Activated CD8-positive, alpha-beta memory T cell treated with anti-CD3 and anti-CD28 coated beads, Interleukin-2, amount 50 U/mL, for 1 hour (primary cell): ENCODE measurements around the gene PALLD.

ENCODE experiments used
- DNase-seq: peaks from one replicate; pipeline ENCODE4 v3.0.0-alpha.2; 2020; ENCODE audit errors: extremely low read depth

Gene PALLD

DNA sequence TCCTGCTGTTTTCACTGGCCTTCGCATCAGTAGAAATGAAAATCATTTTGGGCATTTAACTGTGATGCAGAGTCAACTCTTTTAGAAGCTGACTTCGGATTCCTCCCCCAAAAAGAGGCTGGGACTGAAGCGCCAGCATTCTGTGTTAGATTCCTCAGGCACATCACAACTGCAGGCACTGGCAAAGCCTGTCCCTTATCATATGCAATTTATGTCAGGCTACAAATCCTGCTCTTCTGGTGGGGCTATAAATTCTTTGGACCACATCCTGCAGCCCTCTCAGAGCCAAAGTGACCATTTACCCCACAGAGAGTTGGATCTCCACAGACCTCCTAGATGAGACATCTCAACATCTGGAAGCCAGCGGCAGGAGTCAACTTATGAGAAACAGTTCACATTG, 374.8 kb downstream of the PALLD start:
- no peak for DNase-seq

DNA sequence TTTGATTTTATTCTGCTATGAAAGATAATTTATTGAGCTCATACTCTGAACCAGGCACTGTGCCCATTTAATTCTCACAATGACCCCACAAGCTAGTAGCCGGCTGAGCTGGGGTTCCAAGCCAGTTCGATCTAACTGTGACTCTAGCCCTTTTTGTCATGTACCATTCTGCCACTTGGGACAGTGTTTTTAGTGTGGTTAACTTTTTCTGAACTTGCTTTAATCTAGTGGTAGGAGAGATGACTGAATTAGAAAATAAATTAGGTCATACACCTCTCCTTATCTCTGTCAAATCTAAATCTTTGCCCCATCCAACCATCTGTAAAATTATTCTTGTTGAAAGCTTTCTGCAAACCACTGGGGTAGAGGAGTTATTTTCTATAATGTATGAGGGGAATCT, 377.2 kb downstream of the PALLD start:
- no peak for DNase-seq

DNA sequence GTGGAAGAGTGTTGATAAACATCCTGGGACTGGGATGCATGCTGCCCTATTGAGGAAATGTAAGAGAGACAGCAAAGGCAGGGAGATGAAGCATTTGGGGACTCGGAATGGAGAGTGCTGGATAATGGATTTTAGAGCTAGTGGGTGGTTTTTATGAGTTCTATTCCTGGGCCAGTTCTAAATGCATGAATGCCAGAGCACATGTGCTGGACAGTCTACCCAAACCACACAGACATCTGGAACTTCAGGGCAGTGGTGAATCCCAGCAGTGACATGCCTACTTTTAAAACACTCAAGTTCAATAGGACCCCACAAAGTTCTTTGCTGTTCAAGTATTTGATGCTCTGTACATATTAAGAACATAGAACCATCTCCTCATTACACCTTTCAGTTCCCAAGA, 379.3 kb downstream of the PALLD start:
- DNase-seq, result no peak

DNA sequence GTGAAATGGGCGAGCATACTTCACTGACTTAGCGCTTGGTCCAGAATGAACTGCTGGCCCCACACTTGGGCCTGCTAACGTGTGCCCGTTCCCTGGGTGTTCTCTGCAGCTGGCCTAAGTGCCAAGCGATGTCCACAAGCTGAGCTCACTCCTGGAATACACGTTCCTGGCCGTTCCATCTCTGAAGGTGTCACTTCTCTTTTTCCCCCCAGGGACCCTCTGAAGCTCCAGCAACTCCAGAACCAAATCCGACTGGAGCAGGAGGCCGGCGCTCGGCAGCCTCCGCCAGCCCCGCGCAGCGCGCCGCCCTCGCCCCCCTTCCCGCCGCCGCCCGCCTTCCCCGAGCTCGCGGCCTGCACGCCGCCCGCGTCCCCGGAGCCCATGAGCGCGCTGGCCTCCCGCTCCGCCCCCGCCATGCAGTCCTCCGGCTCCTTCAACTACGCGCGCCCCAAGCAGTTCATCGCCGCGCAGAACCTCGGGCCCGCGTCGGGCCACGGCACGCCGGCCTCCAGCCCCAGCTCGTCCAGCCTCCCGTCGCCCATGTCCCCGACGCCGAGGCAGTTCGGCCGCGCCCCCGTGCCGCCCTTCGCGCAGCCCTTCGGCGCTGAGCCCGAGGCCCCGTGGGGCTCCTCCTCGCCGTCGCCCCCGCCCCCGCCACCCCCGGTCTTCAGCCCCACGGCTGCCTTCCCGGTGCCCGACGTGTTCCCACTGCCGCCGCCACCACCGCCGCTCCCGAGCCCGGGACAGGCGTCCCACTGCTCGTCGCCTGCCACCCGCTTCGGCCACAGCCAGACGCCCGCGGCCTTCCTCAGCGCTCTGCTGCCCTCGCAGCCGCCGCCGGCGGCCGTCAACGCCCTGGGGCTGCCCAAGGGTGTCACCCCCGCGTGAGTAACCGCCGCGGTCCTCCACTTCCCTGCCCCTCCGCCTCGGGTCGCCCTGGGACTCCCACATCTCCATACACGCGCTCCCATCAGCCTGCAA, 380.9 kb downstream of the PALLD start:
- DNase-seq, result no peak

DNA sequence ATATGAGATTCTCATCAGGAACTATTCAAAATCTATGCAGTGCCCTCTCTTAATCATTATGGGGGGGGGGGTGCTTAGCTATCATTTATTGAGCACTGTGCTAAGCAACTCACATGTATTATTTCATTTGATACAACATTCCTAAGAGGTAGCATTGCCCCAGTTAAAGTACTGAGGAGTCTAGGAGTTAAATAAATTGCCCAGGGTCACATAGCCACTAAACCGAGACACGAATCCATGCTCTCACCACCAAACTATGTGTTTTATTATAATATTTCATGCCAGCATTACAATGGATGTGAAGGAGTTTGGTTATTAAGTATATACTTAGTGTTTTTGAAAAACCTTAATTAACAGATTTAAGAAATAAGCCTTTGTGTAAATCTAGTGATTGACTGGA, 381.8 kb downstream of the PALLD start:
- no peak for DNase-seq

DNA sequence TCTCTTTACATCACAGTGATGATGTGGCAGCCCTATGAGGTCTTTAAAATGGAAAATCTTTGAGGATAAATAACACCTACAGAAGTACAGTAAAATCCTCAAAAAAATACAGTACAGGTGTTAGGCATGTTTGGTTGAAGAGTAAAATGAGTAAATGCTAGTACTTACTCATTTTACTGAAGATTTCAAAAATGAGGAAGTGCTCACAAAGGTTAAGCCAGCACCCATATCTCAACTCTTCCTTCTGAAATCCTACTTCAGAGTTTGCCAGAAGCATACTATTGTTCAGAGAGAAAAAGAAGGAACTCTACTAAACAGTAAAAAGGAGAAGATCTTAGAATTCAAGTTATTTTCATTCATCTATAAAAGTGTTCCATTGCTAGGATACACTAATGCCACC, 382.3 kb downstream of the PALLD start:
- DNase-seq, result no peak

DNA sequence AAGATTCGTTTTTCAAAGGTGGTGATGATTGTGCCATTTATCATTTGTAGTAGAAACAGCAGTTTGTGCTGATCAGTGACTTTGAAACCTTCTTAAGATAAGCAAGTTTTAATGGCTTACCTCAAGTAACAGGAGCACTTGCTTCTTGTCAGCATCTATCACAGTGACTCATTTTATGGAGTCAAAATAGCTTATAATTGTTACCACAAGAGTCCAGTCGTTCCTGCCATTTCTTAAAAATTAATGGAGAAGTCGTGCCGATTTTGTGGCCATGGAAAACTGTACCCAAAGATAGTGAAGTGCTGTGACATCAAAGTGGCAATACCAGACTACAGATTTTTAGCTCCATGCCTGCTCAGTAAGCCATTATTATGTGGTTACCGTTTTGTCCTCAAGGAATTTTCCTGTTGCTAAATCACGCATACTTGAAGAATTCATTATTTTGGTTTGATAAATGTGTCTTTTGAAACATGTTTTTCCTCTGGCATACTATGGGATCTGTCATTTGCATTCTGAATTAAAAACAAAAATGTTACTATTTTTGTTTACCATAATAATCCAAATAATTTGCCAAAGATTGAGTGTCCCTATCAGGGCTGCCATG, 383.3 kb downstream of the PALLD start:
- DNase-seq, result no peak

DNA sequence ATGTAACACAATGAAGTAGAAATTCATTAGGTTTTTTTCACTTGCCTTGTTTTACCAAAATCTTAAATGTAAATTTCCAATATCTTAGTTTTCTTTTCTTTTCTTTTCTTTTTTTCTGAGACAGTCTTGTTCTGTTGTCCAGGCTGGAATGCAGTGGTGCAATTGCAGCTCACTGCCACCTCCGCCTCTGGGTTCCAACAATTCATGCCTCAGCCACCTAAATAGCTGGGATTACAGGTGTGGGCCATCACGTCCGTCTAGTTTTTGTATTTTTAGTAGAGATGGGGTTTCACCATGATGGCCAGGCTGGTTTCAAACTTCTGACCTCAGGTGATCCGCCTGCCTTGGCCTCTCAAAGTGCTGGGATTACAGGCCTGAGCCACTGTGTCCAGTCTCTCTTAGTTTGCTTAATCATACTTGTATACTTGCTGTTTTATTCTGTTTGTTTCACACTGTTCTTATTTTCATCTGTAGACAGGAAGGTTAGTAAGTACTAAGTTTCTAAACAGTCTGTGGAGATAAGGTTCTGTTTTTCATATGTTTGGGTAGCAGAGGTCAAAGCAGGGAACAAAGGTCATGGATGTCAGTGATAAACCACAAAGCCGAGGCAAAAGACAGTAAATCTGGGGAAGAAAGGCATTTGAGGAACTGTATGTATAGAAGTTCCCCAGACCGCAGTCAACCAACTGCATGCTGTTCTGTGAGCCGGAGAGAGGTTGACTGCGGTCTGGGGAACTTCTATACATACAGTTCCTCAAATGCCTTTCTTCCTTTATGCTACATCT, 384.2 kb downstream of the PALLD start:
- no peak for DNase-seq

DNA sequence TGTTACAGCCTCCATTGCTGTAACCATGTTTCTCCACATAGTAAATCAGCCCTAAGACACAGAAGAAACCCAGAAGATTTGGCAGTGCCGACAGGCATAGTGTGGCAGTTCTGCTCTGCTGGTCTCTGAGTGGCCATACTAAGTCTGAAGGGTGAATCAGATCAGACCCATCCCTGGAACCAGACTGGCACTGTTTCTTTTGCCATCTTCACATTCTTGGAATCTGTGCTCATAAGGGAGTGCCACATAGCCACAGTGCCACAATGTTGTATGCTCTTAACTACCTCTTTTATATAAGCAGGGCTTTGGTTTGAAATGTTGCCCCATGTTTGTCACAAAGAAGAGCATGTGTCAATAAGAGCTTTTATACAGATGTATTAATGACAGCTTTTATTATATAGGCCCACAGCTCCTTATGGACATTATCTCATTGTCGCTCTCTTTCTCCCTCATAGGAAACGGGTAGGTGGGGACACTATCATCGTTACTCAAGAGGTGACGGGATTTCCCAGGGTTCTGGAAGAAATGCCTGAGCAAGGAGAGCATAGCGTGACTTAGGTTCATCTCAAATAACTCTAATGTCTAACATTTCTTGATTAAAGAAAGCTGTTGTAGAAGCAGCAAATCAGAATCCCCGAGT, 385.0 kb downstream of the PALLD start:
- DNase-seq, result no peak

DNA sequence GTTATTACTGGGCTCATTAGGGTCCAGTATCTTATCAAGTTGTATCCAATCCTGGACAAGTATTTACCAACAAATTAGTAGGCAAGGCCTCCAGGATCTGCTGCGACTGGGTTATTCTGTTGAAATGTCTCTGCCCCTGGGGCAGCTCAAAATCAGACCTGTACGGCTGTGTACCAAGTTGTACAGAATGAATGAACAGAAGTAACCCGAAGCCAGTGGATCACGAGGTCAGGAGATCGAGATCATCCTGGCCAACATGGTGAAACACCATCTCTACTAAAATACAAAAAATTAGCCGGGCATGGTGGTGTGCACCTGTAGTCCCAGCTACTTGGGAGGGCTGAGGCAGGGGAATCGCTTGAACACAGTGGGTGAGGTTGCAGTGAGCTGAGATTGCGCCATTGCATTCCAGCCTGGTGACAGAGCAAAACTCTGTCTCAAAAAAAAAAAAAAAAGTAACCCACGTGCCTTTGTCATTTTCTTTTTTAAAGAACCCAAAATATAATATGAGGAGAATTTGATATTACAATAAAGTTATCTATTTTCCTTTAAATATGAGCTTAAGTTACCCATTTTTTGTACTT, 385.9 kb downstream of the PALLD start:
- DNase-seq, result no peak

DNA sequence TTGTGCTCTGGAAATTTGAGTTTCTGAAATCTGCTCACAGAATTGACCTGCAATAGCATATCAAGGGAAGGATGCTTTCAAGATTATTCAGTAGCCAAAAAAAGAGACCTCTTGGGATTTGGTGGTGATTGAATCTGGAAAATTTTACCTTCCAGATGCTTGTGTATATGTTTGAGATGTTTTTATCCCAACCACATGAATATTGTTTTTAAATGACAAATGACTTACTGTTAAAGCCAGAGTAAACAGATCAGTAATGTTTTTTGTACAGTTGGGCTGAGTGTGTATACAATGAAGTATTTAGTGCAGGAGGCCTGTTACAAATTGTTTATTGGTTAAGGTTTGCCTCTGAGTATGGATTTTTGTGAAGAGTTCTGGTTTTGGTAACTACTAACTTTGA, 386.7 kb downstream of the PALLD start:
- DNase-seq, result no peak

DNA sequence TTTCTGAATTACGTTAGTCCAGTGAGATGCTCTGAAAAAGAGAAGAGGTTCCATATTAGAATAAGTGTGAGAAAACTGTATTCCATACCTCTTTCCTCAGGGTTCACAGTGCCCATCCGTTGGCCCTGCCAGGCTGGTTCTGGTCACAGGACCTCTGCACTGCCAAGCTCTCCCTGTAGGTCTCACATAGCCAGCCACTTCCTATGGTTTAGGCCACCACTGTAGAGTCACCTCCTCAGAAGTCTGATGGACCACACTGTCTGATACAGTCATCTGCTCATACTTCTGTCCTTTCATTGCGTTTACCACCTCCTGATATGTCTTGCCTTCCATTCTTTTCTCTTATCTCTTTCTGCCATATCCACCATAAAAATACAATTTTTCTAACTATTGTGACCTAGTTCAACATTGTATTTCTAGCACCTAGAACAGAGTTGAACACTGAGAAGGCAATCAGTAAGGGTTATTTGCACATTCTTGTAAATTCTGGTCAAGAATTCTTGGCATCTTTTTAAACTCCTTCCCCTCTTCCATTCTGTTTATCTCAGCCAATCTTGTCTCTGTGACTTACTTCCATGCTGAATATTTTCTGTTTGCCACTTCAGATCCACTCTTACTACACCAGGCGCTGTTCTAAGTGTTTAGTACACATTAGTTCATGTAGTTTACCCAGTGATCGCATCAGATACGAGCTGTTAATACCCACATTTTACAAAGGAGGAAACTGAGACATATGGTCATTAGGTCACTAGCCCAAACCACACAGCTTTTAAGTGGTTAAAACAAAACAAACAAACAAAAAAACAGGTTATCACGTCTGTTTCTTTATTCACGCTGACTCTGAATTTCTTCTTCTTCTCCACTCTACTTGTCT, 387.6 kb downstream of the PALLD start:
- no peak for DNase-seq

DNA sequence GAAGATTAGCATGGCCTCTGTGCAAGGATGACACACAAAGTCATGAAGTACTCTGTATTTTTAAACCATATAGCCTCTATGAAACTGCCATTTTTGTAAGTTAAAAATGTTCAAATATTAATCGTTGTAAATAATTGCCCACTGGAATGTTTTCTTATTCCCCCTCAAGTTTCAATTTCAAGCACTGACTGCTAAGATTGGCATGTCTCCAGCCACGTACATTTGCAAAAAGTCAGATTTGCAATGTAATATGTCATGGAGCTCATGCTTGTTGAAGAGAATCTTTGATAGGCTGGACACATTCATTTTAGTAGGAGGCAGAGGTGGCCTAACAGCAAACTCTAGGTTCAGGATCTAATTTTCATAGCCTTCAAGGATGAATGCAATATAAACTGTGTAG, 388.5 kb downstream of the PALLD start:
- DNase-seq, result no peak

DNA sequence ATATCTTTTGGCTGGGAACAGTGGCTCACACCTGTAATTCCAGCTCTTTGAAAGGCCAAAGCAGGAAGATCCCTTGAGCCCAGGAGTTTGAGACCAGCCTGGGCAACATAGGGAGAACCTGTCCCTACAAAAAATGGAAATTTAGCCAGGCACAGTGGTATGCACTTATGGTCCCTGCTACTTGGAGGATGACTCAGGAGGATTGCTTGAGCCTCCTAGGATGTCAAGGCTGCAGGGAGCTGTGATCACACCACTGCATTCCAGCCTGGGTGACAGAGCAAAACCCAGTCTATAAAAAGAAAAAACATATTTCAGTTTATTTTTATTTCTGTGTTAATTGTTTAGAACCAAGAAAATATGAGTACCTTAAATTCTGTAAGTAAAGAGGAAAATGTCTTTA, 389.5 kb downstream of the PALLD start:
- DNase-seq, result no peak

DNA sequence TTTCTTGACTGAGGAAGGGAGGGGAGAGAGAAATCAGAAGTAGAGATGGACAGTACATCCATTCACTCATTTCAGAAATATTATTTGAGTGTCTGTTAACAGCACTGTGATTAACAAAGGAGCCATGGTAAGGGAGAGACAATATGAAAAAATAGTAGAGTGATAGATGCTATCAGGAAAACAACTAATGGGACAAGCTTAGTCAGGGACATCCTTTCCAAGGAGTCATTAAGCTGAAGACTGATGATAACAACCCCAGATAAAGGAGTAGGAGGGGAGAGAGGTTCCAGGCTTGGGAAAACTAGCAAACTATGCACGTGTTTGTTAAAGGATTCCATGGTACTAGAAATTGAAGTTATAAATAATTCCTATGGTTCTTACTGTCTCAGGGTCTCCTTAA, 391.0 kb downstream of the PALLD start:
- no peak for DNase-seq

DNA sequence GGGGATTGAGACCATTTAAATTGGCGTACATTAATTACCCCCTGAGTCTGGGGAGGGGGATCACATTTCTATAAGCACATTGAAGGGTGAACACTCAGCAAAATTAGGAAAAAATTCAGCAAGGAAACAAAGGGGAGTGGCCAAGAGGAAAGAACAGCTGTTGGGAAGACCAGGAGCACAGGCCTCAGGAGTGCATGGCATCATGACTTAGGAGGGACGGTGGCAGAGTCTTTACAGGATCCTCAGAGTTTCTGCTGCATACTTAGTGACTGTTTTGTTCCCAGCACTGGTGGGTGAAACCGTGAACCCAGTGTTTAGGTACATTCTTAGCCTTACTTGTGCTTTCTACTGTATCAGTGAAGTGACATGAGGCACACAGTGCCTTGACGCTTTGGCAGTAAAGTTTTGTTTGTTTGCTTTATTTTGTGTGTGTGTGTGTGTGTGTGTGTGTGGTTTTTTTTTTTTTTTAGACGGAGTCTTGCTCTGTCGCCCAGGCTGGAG, 391.9 kb downstream of the PALLD start:
- no peak for DNase-seq

DNA sequence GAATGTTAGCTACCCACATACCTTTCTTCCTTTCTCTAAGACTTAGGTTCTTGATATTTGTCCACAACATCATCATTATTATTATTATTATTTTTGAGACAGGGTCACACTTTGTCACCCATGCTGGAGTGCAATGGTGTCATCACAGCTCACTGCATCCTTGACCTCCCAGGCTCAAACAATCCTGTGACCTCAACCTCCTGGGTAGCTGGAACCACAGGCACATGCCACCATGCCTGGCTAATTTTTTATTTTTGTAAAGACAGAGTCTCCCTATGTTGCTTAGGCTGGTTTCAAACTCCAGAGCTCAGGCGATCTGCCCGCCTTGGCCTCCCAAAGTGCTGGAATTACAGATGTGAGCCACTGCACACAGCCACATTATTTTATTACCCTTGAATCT, 394.2 kb downstream of the PALLD start:
- no peak for DNase-seq

DNA sequence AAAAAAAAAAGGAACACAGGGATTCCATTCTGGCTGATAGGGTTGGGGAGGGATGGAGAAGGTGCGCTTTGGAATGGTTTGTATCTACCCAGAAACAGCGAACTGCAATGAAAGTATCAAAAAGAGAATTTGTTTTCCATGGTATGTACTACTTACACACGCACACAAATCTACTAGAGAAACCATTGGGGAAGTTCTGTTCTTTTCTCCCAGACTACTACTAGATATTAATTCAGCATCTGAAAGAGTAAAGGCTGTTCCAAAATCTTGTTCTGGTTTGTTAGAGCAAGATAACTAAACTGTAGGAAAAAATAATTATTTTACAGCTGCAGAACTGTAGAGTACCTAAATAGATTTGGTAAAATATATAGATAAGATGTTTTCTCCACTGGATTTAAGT, 394.8 kb downstream of the PALLD start:
- no peak for DNase-seq

DNA sequence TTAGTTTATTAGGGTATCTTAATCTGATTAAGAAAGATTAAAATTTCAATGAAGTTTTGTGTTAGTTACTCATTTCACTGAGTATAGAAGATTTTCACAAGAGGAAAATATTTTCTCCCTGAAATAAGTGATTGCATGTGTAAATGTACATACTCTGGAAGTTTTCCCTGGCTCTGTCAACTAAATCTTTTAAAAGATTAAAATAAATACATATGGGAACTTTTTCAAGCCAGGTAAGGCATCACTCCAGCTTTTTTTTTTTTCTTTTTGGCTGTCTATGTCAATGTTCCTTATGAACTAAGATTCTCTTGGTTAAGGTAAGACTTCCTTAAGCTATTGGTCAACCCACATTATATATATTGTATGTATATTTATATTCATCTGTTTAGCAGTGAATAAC, 395.6 kb downstream of the PALLD start:
- no peak for DNase-seq

DNA sequence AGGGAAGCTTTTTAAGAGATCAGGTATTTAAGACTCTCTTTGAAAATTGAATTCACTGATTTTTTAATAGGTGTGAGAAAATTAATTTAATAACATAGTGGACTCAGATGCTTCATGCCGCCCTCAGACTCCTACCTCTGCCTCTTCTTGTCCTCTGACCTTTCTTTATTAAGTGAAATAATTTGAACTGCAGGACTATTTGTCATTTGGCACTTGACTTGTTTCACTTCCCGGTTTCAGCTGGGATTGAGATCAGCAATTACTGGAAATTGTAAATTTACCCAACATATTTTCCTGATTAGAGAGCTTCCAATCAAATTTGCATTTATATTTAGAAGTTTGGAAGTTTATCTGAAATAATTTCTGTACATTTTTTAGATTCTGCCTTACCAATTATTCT, 396.4 kb downstream of the PALLD start:
- no peak for DNase-seq

DNA sequence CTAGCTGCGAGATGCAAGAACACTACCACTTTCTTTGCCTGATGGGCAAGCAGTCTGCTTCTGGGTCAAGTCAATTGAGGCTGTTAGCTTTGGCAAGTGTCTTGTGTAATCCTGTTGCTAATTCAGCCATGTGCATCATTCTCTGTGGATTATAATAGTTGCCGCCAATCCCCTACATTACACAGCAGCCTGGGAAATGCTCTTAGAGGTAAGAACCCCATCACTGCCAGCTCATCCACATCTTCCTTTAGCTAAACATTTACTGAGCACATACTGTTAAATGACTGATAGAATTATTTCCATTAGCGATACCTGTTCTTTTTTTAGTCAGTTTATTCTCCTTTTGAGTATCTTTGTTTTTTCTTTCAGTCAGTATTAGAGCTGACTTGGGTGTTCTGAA, 397.0 kb downstream of the PALLD start:
- no peak for DNase-seq
